ENCODE data around the gene PEAR1. TPM values are rescaled to one million over a fixed set of nuclear protein-coding genes. Genes with fewer than 3 reads are reported as not detected.

The PEAR1 gene
- polyA plus RNA-seq, 3 donors, result 18.1 to 24.0 (median 22.5) TPM

- DNase-seq (ENCODE audit: extremely low read depth in 1 of 11, low read depth in 9 of 11, low spot score in 4 of 11), result no peak
Observed at GRCh38 chr1:156895927-156896326, 2.4 kb downstream of the PEAR1 start.

- no peak for DNase-seq (ENCODE audit: extremely low read depth in 1 of 11, low read depth in 9 of 11, low spot score in 4 of 11)
Observed at GRCh38 chr1:156896490-156897033, 3.0 kb downstream of the PEAR1 start.

GRCh38 chr1:156897078-156897825 lies 3.7 kb downstream of the PEAR1 start:
- no peak for DNase-seq (ENCODE audit: extremely low read depth in 1 of 11, low read depth in 9 of 11, low spot score in 4 of 11)

GRCh38 chr1:156898161-156898566 lies 4.6 kb downstream of the PEAR1 start:
- peak in 6 of 11 donors; percentile 60 to 79 (median 74) for DNase-seq (ENCODE audit: extremely low read depth in 1 of 11, low read depth in 9 of 11, low spot score in 4 of 11)

GRCh38 chr1:156898971-156899664 lies 5.6 kb downstream of the PEAR1 start:
- no peak for DNase-seq (ENCODE audit: extremely low read depth in 1 of 11, low read depth in 9 of 11, low spot score in 4 of 11)

GRCh38 chr1:156899956-156900718 lies 6.6 kb downstream of the PEAR1 start:
- DNase-seq (ENCODE audit: extremely low read depth in 1 of 11, low read depth in 9 of 11, low spot score in 4 of 11), result no peak

GRCh38 chr1:156900896-156901589 lies 7.5 kb downstream of the PEAR1 start:
- no peak for DNase-seq (ENCODE audit: extremely low read depth in 1 of 11, low read depth in 9 of 11, low spot score in 4 of 11)

GRCh38 chr1:156901590-156901900 lies 8.0 kb downstream of the PEAR1 start:
- no peak for DNase-seq (ENCODE audit: extremely low read depth in 1 of 11, low read depth in 9 of 11, low spot score in 4 of 11)

- no peak for DNase-seq (ENCODE audit: extremely low read depth in 1 of 11, low read depth in 9 of 11, low spot score in 4 of 11)
Observed at GRCh38 chr1:156901966-156902915, 8.7 kb downstream of the PEAR1 start.

- no peak for DNase-seq (ENCODE audit: extremely low read depth in 1 of 11, low read depth in 9 of 11, low spot score in 4 of 11)
Observed at GRCh38 chr1:156903328-156904091, 10.0 kb downstream of the PEAR1 start.

GRCh38 chr1:156904187-156904959 lies 10.9 kb downstream of the PEAR1 start:
- DNase-seq (ENCODE audit: extremely low read depth in 1 of 11, low read depth in 9 of 11, low spot score in 4 of 11), result no peak

- DNase-seq (ENCODE audit: extremely low read depth in 1 of 11, low read depth in 9 of 11, low spot score in 4 of 11), result no peak
Observed at GRCh38 chr1:156905176-156905575, 11.7 kb downstream of the PEAR1 start.

- no peak for DNase-seq (ENCODE audit: extremely low read depth in 1 of 11, low read depth in 9 of 11, low spot score in 4 of 11)
Observed at GRCh38 chr1:156905651-156906050, 12.1 kb downstream of the PEAR1 start.

- no peak for DNase-seq (ENCODE audit: extremely low read depth in 1 of 11, low read depth in 9 of 11, low spot score in 4 of 11)
Observed at GRCh38 chr1:156906206-156906906, 12.8 kb downstream of the PEAR1 start.

- DNase-seq (ENCODE audit: extremely low read depth in 1 of 11, low read depth in 9 of 11, low spot score in 4 of 11), result no peak
Observed at GRCh38 chr1:156908541-156908940, 15.0 kb downstream of the PEAR1 start.

- no peak for DNase-seq (ENCODE audit: extremely low read depth in 1 of 11, low read depth in 9 of 11, low spot score in 4 of 11)
Observed at GRCh38 chr1:156908955-156909354, 15.4 kb downstream of the PEAR1 start.
